K562 (cell line): Measurements from ENCODE around the gene KCNG1. TPM values are rescaled to one million over a fixed set of nuclear protein-coding genes. Genes with fewer than 3 reads are reported as not detected.

Source experiments
- CHD7 ChIP-seq: fragments of 200-600 bp; sonication (generic); IDR thresholded peaks from one replicate; pipeline ENCODE4 v1.6.1; 2012; ENCODE audit warnings: mild to moderate bottlenecking, low read depth, low read length, inconsistent platforms
- DEAF1 ChIP-seq: fragments of 450-650 bp; formaldehyde crosslinking; IDR thresholded peaks from 2 replicates; pipeline ENCODE4 v1.4.0; 2020; ENCODE audit warnings: mild to moderate bottlenecking, moderate library complexity
- ETV6 ChIP-seq, 3 experiments: fragments of 150-350 bp in 1 of 3; sonication (generic) in 1 of 3; formaldehyde crosslinking in 1 of 3; IDR thresholded peaks; 2 replicates each; pipeline versions ENCODE4 v1.6.1 to v1.8.0; 2014 to 2022; ENCODE audit warnings: borderline replicate concordance in 2 of 3, low read depth in 2 of 3, antibody characterized with exemption in 1 of 3, low read length in 1 of 3, mild to moderate bottlenecking in 1 of 3, missing genetic modification reagents in 1 of 3
- SRSF9 ChIP-seq: fragments of 200-400 bp; formaldehyde crosslinking; IDR thresholded peaks from 2 replicates; pipeline ENCODE4 v1.6.1; 2017; ENCODE audit warnings: low read depth, low read length, borderline replicate concordance
- XRCC3 ChIP-seq: fragments of 450-650 bp; IDR thresholded peaks from 2 replicates; pipeline ENCODE4 v1.6.1; 2017; ENCODE audit warnings: mild to moderate bottlenecking, moderate library complexity
- ZNF639 ChIP-seq, 2 experiments: fragments of 200-800 bp in 1 of 2; sonication (Bioruptor generic) in 1 of 2; sonication (generic) in 1 of 2; formaldehyde crosslinking in 1 of 2; IDR thresholded peaks in 1 of 2; conservative IDR thresholded peaks in 1 of 2; 2 replicates each; pipeline versions ENCODE4 v1.5.0 to v1.6.1; 2016 to 2020; ENCODE audit warnings: missing compliant biosample characterization in 1 of 2, missing genetic modification characterization in 1 of 2, missing genetic modification reagents in 1 of 2
- polyA plus RNA-seq, 8 experiments: library from polyadenylated mRNA; depleted of rRNA in 4 of 8; stranded (reverse) in 5 of 8; unstranded in 3 of 8; fragments of >200 nt; fragmentation: Nextera tagmentation in 2 of 8; fragmentation: Illumina TruSeq in 1 of 8; extraction: Ambion mirVana in 2 of 8; extraction: Trizol in 1 of 8; gene quantifications; 2 replicates each; pipeline versions ENCODE4 v1.2.1 to v1.2.3, GENCODE V29; 2011 to 2014; ENCODE audit warnings: inconsistent platforms in 1 of 8, missing spikeins in 1 of 8
- total RNA-seq, 7 experiments: library from RNA; depleted of rRNA in 6 of 7; stranded (reverse); fragments of >200 nt in 6 of 7; fragmentation: Illumina TruSeq in 2 of 7; extraction: Trizol in 2 of 7; gene quantifications; 2 replicates each; pipeline versions ENCODE4 v1.2.1 to v1.2.3, GENCODE V29; 2011 to 2021; ENCODE audit warnings: low replicate concordance in 1 of 7

KCNG1 gene
- total and polyA plus RNA-seq, 9 of the 15 experiments (the other 6 are each of a cell fraction or from before 2014, with no cell fraction given), result 0.06 to 1.5 (median 0.22) TPM; not detected in 2

GRCh38 chr20:51014797-51015722, 7.8 kb downstream of the KCNG1 start (continued):
- TF ChIP-seq SRSF9 (no peak), ETV6 (IDR thresholded peaks at IDR 0.05; ENCODE audit: borderline replicate concordance in 1 of 2, low read depth in 2 of 2, low read length in 1 of 2) (no peak), ETV6 (CRISPR knock-in tag; IDR thresholded peaks at IDR 0.05; ENCODE audit: borderline replicate concordance) (no peak), XRCC3 (no peak), DEAF1 (CRISPR knock-in tag) (peak; percentile 24; the same call in 1 of the 2 replicates), CHD7 (no peak), ZNF639 (CRISPR knock-in tag; conservative IDR thresholded peaks at IDR 0.05 in 1 of 2, IDR thresholded peaks at IDR 0.05 in 1 of 2) (no peak)
